Measurements from ENCODE around the gene GPATCH3. TPM values are rescaled to one million over a fixed set of nuclear protein-coding genes. Genes with fewer than 3 reads are reported as not detected.
A peak's percentile ranks its signal among the peaks of the same experiment; 100 is the strongest.

The GPATCH3 gene
- polyA plus RNA-seq, 4 donors = 11.0 to 55.7 (median 28.7) TPM

- H3K27me3 ChIP-seq (ENCODE audit: control insufficient read depth in 3 of 3, insufficient read depth in 3 of 3, low read length in 3 of 3) = no peaks in the 10 kb centered on the region
- no peak overlapping the region for H3K4me3 ChIP-seq (ENCODE audit: low read depth in 1 of 3, low read length in 3 of 3)
- DNase-seq = no peak
- no peak overlapping the region for H3K27ac ChIP-seq (ENCODE audit: low read depth in 1 of 3, low read length in 2 of 3)
- H3K9me3 ChIP-seq (ENCODE audit: control insufficient read depth in 2 of 2, insufficient read depth in 1 of 2, low read depth in 1 of 2, low read length in 1 of 2) = no peaks in the 10 kb centered on the region
- H3K4me1 ChIP-seq (ENCODE audit: control insufficient read depth in 3 of 3, insufficient read depth in 2 of 3, low read depth in 1 of 3, low read length in 2 of 3) = peaks cover 0 to 44% (median 0%) of the 10 kb centered on the region in 3 donors
- peaks cover 0 to 57% (median 3%) of the 10 kb centered on the region in 3 donors for H3K36me3 ChIP-seq (ENCODE audit: control insufficient read depth in 3 of 3, insufficient read depth in 2 of 3, low read depth in 1 of 3, low read length in 3 of 3)
- no peak for FAIRE-seq
- 79 to 88% (median 87%) methylated on average over 4 of the region's 4 CpGs for WGBS, 3 donors
Measured at GRCh38 chr1:26858160-26858559, 42.1 kb downstream of the GPATCH3 start.

GRCh38 chr1:26857473-26858060 is 42.7 kb downstream of the GPATCH3 start:
- peaks cover 0 to 44% (median 0%) of the 10 kb centered on the region in 3 donors for H3K4me1 ChIP-seq (ENCODE audit: control insufficient read depth in 3 of 3, insufficient read depth in 2 of 3, low read depth in 1 of 3, low read length in 2 of 3)
- 84 to 92% (median 90%) methylated on average over 8 of the region's 8 CpGs for WGBS, 3 donors
- peaks cover 0 to 61% (median 3%) of the 10 kb centered on the region in 3 donors for H3K36me3 ChIP-seq (ENCODE audit: control insufficient read depth in 3 of 3, insufficient read depth in 2 of 3, low read depth in 1 of 3, low read length in 3 of 3)
- H3K27me3 ChIP-seq (ENCODE audit: control insufficient read depth in 3 of 3, insufficient read depth in 3 of 3, low read length in 3 of 3) = no peaks in the 10 kb centered on the region
- no peak overlapping the region for H3K27ac ChIP-seq (ENCODE audit: low read depth in 1 of 3, low read length in 2 of 3)
- H3K4me3 ChIP-seq (ENCODE audit: low read depth in 1 of 3, low read length in 3 of 3) = no peak overlapping the region
- FAIRE-seq (no peak), DNase-seq (no peak)
- no peaks in the 10 kb centered on the region for H3K9me3 ChIP-seq (ENCODE audit: control insufficient read depth in 2 of 2, insufficient read depth in 1 of 2, low read depth in 1 of 2, low read length in 1 of 2)

- no peak for DNase-seq
Measured at GRCh38 chr1:26856604-26857469, 43.4 kb downstream of the GPATCH3 start.

GRCh38 chr1:26856181-26856580 is 44.1 kb downstream of the GPATCH3 start:
- 92 to 94% (median 94%) methylated on average over 11 of the region's 11 CpGs for WGBS, 3 donors

More at GRCh38 chr1:26856604-26857469, 43.4 kb downstream of the GPATCH3 start:
- H3K9me3 ChIP-seq (ENCODE audit: control insufficient read depth in 2 of 2, insufficient read depth in 1 of 2, low read depth in 1 of 2, low read length in 1 of 2) = no peaks in the 10 kb centered on the region
- H3K27me3 ChIP-seq (ENCODE audit: control insufficient read depth in 3 of 3, insufficient read depth in 3 of 3, low read length in 3 of 3) = no peaks in the 10 kb centered on the region
- peaks cover 0 to 68% (median 5%) of the 10 kb centered on the region in 3 donors for H3K36me3 ChIP-seq (ENCODE audit: control insufficient read depth in 3 of 3, insufficient read depth in 2 of 3, low read depth in 1 of 3, low read length in 3 of 3)
- WGBS, 3 donors = 81 to 91% (median 88%) methylated on average over 17 to 21 of the region's 21 CpGs
- peaks cover 0 to 42% (median 0%) of the 10 kb centered on the region in 3 donors for H3K4me1 ChIP-seq (ENCODE audit: control insufficient read depth in 3 of 3, insufficient read depth in 2 of 3, low read depth in 1 of 3, low read length in 2 of 3)
- H3K4me3 ChIP-seq (ENCODE audit: low read depth in 1 of 3, low read length in 3 of 3) = no peak overlapping the region
- no peak for FAIRE-seq
- no peak overlapping the region for H3K27ac ChIP-seq (ENCODE audit: low read depth in 1 of 3, low read length in 2 of 3)

GRCh38 chr1:26855636-26856035 is 44.6 kb downstream of the GPATCH3 start:
- no peak for FAIRE-seq
- Histone ChIP-seq H3K27me3 (ENCODE audit: control insufficient read depth in 3 of 3, insufficient read depth in 3 of 3, low read length in 3 of 3) (no peaks in the 10 kb centered on the region), H3K4me1 (ENCODE audit: control insufficient read depth in 3 of 3, insufficient read depth in 2 of 3, low read depth in 1 of 3, low read length in 2 of 3) (peaks cover 0 to 43% (median 0%) of the 10 kb centered on the region in 3 donors), H3K27ac (ENCODE audit: low read depth in 1 of 3, low read length in 2 of 3) (peak overlapping the region in 1 of 3 donors; percentile 73), H3K36me3 (ENCODE audit: control insufficient read depth in 3 of 3, insufficient read depth in 2 of 3, low read depth in 1 of 3, low read length in 3 of 3) (peaks cover 4 to 80% (median 14%) of the 10 kb centered on the region in 3 donors), H3K4me3 (ENCODE audit: low read depth in 1 of 3, low read length in 3 of 3) (no peak overlapping the region), H3K9me3 (ENCODE audit: control insufficient read depth in 2 of 2, insufficient read depth in 1 of 2, low read depth in 1 of 2, low read length in 1 of 2) (no peaks in the 10 kb centered on the region)
- WGBS, 3 donors = 96 to 100% (median 96%) methylated on average over 4 of the region's 4 CpGs
- DNase-seq = no peak

More at GRCh38 chr1:26856181-26856580, 44.1 kb downstream of the GPATCH3 start:
- no peak for FAIRE-seq
- Histone ChIP-seq H3K36me3 (ENCODE audit: control insufficient read depth in 3 of 3, insufficient read depth in 2 of 3, low read depth in 1 of 3, low read length in 3 of 3) (peaks cover 2 to 74% (median 9%) of the 10 kb centered on the region in 3 donors), H3K4me1 (ENCODE audit: control insufficient read depth in 3 of 3, insufficient read depth in 2 of 3, low read depth in 1 of 3, low read length in 2 of 3) (peaks cover 0 to 42% (median 0%) of the 10 kb centered on the region in 3 donors), H3K27ac (ENCODE audit: low read depth in 1 of 3, low read length in 2 of 3) (no peak overlapping the region), H3K4me3 (ENCODE audit: low read depth in 1 of 3, low read length in 3 of 3) (no peak overlapping the region), H3K9me3 (ENCODE audit: control insufficient read depth in 2 of 2, insufficient read depth in 1 of 2, low read depth in 1 of 2, low read length in 1 of 2) (no peaks in the 10 kb centered on the region), H3K27me3 (ENCODE audit: control insufficient read depth in 3 of 3, insufficient read depth in 3 of 3, low read length in 3 of 3) (no peaks in the 10 kb centered on the region)
- no peak for DNase-seq

- peak; percentile 62 to 87 for DNase-seq
- H3K27me3 ChIP-seq (ENCODE audit: control insufficient read depth in 3 of 3, insufficient read depth in 3 of 3, low read length in 3 of 3) = no peaks in the 10 kb centered on the region
- no peaks in the 10 kb centered on the region for H3K9me3 ChIP-seq (ENCODE audit: control insufficient read depth in 2 of 2, insufficient read depth in 1 of 2, low read depth in 1 of 2, low read length in 1 of 2)
- H3K27ac ChIP-seq (ENCODE audit: low read depth in 1 of 3, low read length in 2 of 3) = peak overlapping the region in 1 of 3 donors; percentile 75
- no peak overlapping the region for H3K4me3 ChIP-seq (ENCODE audit: low read depth in 1 of 3, low read length in 3 of 3)
- no peak for FAIRE-seq
- H3K36me3 ChIP-seq (ENCODE audit: control insufficient read depth in 3 of 3, insufficient read depth in 2 of 3, low read depth in 1 of 3, low read length in 3 of 3) = peaks cover 4 to 87% (median 16%) of the 10 kb centered on the region in 3 donors
- 39 to 77% (median 42%) methylated on average over 5 of the region's 5 CpGs for WGBS, 3 donors
- peaks cover 0 to 50% (median 3%) of the 10 kb centered on the region in 3 donors for H3K4me1 ChIP-seq (ENCODE audit: control insufficient read depth in 3 of 3, insufficient read depth in 2 of 3, low read depth in 1 of 3, low read length in 2 of 3)
Measured at GRCh38 chr1:26854906-26855305, 45.4 kb downstream of the GPATCH3 start.

GRCh38 chr1:26853600-26853999 is 46.7 kb downstream of the GPATCH3 start:
- peaks cover 0 to 63% (median 3%) of the 10 kb centered on the region in 3 donors for H3K4me1 ChIP-seq (ENCODE audit: control insufficient read depth in 3 of 3, insufficient read depth in 2 of 3, low read depth in 1 of 3, low read length in 2 of 3)
- FAIRE-seq (no peak), DNase-seq (no peak)
- no peaks in the 10 kb centered on the region for H3K9me3 ChIP-seq (ENCODE audit: control insufficient read depth in 2 of 2, insufficient read depth in 1 of 2, low read depth in 1 of 2, low read length in 1 of 2)
- no peak overlapping the region for H3K4me3 ChIP-seq (ENCODE audit: low read depth in 1 of 3, low read length in 3 of 3)
- peak overlapping the region in 1 of 3 donors; percentile 75 for H3K27ac ChIP-seq (ENCODE audit: low read depth in 1 of 3, low read length in 2 of 3)
- peaks cover 4 to 95% (median 16%) of the 10 kb centered on the region in 3 donors for H3K36me3 ChIP-seq (ENCODE audit: control insufficient read depth in 3 of 3, insufficient read depth in 2 of 3, low read depth in 1 of 3, low read length in 3 of 3)
- H3K27me3 ChIP-seq (ENCODE audit: control insufficient read depth in 3 of 3, insufficient read depth in 3 of 3, low read length in 3 of 3) = no peaks in the 10 kb centered on the region
- WGBS, 3 donors = 95 to 99% (median 96%) methylated on average over 10 of the region's 10 CpGs

- peak overlapping the region in 1 of 3 donors; percentile 75 for H3K27ac ChIP-seq (ENCODE audit: low read depth in 1 of 3, low read length in 2 of 3)
Measured at GRCh38 chr1:26853156-26853555, 47.1 kb downstream of the GPATCH3 start.

More at GRCh38 chr1:26853156-26853555, 47.1 kb downstream of the GPATCH3 start:
- DNase-seq (peak; percentile 92), FAIRE-seq (no peak)
- no peaks in the 10 kb centered on the region for H3K9me3 ChIP-seq (ENCODE audit: control insufficient read depth in 2 of 2, insufficient read depth in 1 of 2, low read depth in 1 of 2, low read length in 1 of 2)
- H3K4me3 ChIP-seq (ENCODE audit: low read depth in 1 of 3, low read length in 3 of 3) = no peak overlapping the region
- WGBS, 3 donors = 9 to 17% (median 16%) methylated on average over 3 of the region's 3 CpGs
- peaks cover 0 to 66% (median 3%) of the 10 kb centered on the region in 3 donors for H3K4me1 ChIP-seq (ENCODE audit: control insufficient read depth in 3 of 3, insufficient read depth in 2 of 3, low read depth in 1 of 3, low read length in 2 of 3)
- H3K27me3 ChIP-seq (ENCODE audit: control insufficient read depth in 3 of 3, insufficient read depth in 3 of 3, low read length in 3 of 3) = no peaks in the 10 kb centered on the region
- H3K36me3 ChIP-seq (ENCODE audit: control insufficient read depth in 3 of 3, insufficient read depth in 2 of 3, low read depth in 1 of 3, low read length in 3 of 3) = peaks cover 4 to 97% (median 16%) of the 10 kb centered on the region in 3 donors

Data from small intestine (tissue), 7 donors.